ENCODE results near the gene DGCR2. TPM values are rescaled to one million over a fixed set of nuclear protein-coding genes. Genes with fewer than 3 reads are reported as not detected.
A peak's percentile ranks its signal among the peaks of the same experiment; 100 is the strongest.

DGCR2 gene
- total and polyA plus RNA-seq, 10 of the 15 experiments (the other 5 are each of a cell fraction or from before 2014, with no cell fraction given): 0.19 to 28.4 (median 16.0) TPM

DNA sequence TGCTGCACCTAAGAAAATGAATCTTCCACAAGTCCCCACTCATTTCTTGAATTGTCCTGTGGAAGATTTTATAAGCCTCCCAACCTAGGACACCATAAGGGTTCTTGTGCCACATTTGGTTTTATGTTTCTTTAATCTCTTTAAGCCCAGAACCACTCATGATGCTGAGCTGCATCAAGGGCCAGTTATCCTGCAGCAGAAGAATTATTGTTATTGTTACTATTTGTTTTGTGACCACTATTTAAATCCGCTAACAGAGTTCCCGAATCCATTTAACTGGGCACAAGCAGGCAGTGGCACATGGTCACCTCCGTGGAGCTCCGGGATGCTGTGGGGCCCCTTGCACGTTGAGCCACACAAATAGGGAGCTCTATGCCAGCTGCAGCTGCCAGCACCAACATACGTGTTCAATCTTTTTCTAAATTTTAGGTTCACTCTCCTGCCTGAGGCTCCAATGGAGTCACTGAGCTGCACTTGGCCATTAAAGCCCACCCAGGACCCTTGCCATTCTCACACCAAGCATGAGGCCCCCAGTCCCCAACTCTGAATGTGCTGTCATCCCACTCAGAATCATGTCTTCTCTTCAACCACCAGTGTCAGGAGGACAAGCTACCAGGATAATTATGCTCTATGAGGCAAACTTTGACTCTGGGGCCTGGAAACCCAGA, 60.6 kb downstream of the DGCR2 start:
- CTCF ChIA-PET: no interaction called here
- in situ Hi-C loops (cut with MboI): no loop called here
- WGBS (ENCODE audit: insufficient coverage, insufficient replicate concordance, low lambda C conversion rate, missing lambda C conversion rate): over 99% methylated on average over 6 of the region's 6 CpGs
- intact Hi-C loops (cut with micrococcal nuclease; ENCODE audit: unreplicated experiment): no loop called here
- no peak overlapping the region for H3K4me3 ChIP-seq
- ATAC-seq (no peak), DNase-seq (ENCODE audit: low read depth, low spot score) (no peak), FAIRE-seq (no peak)
- no peaks in the 10 kb centered on the region for H3K79me2 ChIP-seq (ENCODE audit: control insufficient read depth, insufficient read depth, low read length)
- RAD21 ChIA-PET (ENCODE audit: unreplicated experiment): no interaction called here
- SMC1A ChIA-PET (ENCODE audit: uncharacterized antibody, unreplicated experiment): no interaction called here
- no peaks in the 10 kb centered on the region for H3K9me3 ChIP-seq (replicated peaks; ENCODE audit: control insufficient read depth, insufficient read depth, low read length)
- no peak overlapping the region for H3K27ac ChIP-seq (ENCODE audit: control insufficient read depth, insufficient read depth)
- no peak overlapping the region for H2AFZ ChIP-seq (ENCODE audit: control insufficient read depth, low read depth, low read length)
- H3K9ac ChIP-seq (ENCODE audit: control insufficient read depth, insufficient read depth, low read length): no peak overlapping the region
- TSS peak; percentile 36 for BruUV-seq (replicated peaks)
- peaks cover 2% of the 10 kb centered on the region; the same call in 1 of the 2 replicates for H4K20me1 ChIP-seq (ENCODE audit: control insufficient read depth, insufficient read depth)
- no peaks in the 10 kb centered on the region for H3K27me3 ChIP-seq (replicated peaks in 1 of 2; ENCODE audit: control insufficient read depth in 2 of 2, insufficient read depth in 2 of 2, low read length in 1 of 2)
- POLR2A ChIA-PET: no interaction called here
- H3K36me3 ChIP-seq (ENCODE audit: control insufficient read depth in 2 of 2, insufficient read depth in 2 of 2, low read length in 1 of 2): peaks cover 27 to 29% of the 10 kb centered on the region in 2 experiments
- H3K4me1 ChIP-seq (ENCODE audit: control insufficient read depth, insufficient read depth, low read length): no peaks in the 10 kb centered on the region
- no peak overlapping the region for H3K4me2 ChIP-seq (ENCODE audit: control insufficient read depth, insufficient read depth)
- TF ChIP-seq YY1 (IDR thresholded peaks at IDR 0.05; ENCODE audit: low read depth, low read length): no peak
- no peak for TF ChIP-seq NFYB (IDR thresholded peaks at IDR 0.05; ENCODE audit: insufficient read depth, low read depth, low read length)
- TF ChIP-seq NFYA (IDR thresholded peaks at IDR 0.05; ENCODE audit: borderline replicate concordance, low read depth, low read length): no peak
- no peak for TF ChIP-seq POLR2AphosphoS2 (IDR thresholded peaks at IDR 0.05; ENCODE audit: low read depth, low read length)
- no peak for TF ChIP-seq FOS (IDR thresholded peaks at IDR 0.05; ENCODE audit: borderline replicate concordance, extremely low read depth, insufficient read length)
- TF ChIP-seq, protein P1, sequence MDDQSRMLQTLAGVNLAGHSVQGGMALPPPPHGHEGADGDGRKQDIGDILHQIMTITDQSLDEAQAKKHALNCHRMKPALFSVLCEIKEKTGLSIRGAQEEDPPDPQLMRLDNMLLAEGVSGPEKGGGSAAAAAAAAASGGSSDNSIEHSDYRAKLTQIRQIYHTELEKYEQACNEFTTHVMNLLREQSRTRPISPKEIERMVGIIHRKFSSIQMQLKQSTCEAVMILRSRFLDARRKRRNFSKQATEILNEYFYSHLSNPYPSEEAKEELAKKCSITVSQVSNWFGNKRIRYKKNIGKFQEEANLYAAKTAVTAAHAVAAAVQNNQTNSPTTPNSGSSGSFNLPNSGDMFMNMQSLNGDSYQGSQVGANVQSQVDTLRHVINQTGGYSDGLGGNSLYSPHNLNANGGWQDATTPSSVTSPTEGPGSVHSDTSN (IDR thresholded peaks at IDR 0.05; ENCODE audit: insufficient replicate concordance, low read depth, low read length): no peak
- TF ChIP-seq ZNF274 (IDR thresholded peaks at IDR 0.05; ENCODE audit: insufficient read depth, insufficient read length): no peak
- TF ChIP-seq TCF12 (IDR thresholded peaks at IDR 0.05; ENCODE audit: low read depth, low read length): no peak
- no peak for TF ChIP-seq EZH2 (IDR thresholded peaks at IDR 0.05; ENCODE audit: borderline replicate concordance, control insufficient read depth, low read depth, low read length)
